ENCODE data around the gene TPGS2.
"Not testable (repeated sequence)": the region's sequence is repeated elsewhere in the genome, so short reads cannot be mapped to it uniquely, and the experiment has no call there.

Gene TPGS2

DNA sequence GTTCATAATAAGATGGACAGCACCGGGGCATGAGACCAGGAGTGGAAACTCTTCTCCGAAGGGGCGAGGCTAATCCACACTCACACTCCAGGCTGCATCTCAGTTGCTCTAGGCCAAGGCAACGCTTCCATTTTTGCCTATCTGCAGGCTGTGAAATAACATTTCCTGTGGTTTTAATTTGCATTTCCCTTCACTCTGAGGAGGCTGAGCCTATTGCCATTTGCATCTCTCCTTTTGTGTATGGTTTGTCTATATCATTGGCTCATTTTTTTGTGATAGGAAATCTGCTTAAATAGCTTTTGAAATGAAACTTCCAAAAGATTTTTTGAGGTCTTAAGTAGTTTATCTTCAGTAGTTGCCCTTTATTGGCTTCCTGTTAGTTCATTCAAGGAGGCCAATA lies 57.6 kb downstream of the TPGS2 start:
- no peak for DNase-seq

DNA sequence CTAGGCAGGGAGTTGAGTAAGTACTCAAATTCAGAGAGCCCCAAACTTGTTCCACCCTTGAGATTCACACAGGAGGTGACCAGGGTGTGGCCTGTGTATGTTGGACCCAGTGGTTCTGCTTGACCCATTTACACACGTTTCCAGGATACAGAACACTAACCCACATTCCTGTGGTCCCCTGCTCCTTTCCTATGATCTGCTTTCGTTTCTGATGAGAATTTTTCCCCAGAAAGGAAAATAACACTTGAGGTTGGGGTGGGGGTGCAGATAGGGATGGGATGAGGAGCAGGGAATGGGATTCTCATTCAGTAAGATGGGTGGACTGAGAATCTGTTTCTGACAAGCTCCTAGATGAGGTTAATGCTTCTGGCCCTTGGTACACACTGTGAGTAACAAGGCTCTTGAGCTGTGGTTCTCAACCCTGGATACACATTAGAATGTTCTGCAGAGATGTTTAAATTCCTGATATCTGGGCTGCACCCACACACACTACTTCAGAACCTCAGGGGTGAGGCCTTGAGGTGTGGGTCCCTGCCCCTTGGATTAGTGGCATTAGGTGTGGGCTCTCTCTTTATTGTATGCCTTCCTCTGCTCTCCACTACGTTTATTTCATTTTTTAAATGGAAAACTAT lies 58.4 kb downstream of the TPGS2 start:
- no peak for DNase-seq

DNA sequence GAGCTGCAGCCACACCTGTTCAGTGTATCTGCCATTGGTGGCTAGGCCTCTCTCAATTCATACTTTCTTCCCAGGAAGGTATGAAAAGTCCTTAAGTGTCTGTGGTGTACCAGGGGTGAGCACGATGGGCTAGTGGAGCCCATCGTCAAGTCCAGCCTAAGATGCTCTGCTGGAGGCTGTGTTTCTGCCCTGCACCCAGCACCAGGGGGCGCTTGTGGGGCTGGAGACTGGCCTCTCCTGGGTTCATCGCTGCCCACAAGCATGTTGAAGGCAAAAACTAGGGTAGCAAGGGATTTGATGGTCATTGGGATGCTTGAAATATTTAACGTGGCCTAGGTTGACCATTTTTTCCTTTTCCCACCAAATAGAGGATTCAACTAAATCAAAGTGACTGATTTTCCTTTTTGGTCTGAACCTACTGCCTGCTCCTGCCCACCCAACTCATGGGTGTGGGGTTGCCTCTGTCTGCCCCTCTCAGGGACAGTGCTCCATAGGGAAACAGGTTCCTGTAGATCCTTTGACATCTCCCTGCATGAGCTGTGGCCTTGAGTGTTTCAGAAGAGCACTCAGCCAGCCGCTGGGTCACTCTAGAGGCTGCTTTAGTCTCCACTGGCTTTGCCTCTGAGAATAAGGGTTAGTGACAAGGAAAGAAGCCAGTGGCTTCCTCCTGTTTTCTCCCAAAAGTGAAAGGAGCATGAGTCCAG lies 59.0 kb downstream of the TPGS2 start:
- no peak for DNase-seq

DNA sequence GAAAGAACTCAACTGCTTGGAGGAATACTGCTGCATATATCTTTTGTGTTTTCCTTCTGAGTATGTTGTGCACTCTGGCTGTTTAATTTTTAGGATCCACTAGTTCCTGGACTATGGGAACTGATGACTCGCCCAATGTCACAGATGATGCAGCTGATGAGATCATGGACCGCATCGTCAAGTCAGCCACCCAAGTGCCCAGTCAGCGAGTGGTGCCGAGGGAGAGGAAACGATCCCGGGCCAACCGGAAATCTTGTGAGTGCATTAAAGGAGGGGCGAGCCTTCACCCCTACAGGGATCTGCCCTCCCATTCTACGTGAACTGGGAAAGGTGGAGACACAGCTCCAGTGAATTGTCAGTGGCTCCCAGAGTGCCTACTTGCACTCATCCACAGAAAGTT lies 59.6 kb downstream of the TPGS2 start:
- DNase-seq: no peak

DNA sequence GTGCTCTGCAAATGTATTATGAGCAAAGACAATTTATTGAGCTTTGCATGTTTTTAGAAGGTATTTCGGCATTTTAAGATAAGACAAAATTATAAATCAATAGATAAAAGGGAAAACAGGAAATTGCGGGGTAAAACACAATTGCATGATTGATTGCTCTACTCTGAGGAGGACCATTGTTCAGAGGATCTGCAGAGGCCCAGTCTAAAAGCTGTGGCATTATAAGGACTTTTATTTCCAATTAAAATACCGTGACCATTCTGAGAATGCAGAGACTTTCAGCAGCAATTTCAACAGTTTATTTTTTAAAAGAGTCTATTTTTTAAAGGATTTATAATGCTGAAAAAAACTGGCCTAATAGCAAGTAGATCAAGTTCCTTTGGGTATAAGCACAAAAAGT lies 62.0 kb downstream of the TPGS2 start:
- DNase-seq: no peak

DNA sequence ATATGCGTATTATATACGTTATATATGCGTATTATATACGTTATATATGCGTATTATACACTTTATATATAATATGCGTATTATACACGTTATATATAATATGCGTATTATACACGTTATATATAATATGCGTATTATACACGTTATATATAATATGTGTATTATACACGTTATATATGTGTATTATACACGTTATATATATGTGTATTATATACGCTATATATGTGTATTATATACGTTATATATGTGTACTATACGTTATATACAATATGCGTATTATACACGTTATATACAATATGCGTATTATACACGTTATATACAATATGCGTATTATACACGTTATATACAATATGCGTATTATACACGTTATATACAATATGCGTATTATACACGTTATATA lies 65.8 kb downstream of the TPGS2 start:
- DNase-seq: not testable (repeated sequence)

DNA sequence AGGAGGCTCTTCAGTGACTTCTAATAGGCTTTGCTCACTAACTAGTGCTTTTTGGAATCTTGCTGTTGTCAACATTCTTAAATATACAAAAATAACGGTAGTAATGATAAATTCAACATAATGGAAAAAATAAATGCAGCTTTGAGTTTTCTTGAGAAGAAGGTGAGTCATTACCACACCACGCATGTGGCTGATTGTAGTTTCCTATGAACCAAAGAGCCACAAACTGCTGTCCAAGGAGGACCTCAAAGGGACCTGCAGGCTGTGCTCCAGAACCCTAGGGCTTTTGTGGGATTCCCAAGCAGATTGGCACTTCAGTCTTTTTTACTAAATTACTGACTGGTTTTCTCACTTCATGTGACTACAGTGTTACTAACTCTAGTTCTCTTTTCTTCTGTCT lies 66.7 kb downstream of the TPGS2 start:
- no peak for DNase-seq

DNA sequence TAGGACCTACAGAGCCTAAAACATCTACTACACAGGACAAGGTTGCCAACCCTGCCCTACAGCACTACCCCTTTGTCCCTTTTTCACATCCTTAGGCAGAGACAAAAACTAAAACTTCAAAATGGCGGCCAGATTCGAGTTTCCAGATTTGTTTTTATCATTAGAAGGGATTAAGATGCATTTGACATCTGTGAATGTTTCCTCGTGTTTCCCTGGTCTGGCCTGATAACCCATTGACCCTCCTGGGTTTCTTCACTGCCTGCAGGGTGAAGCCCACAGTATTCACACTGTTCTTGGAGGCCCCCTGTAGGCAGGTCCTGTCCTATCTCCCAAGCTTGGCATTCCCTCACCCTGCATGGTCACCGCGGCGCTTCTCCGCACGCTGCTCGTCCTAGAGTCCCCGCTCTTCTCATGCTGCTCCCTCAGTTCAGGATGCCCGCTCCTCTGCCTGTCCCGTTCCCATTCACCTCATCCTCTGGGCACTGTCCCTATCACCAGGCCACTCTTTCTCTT lies 67.6 kb downstream of the TPGS2 start:
- no peak for DNase-seq

DNA sequence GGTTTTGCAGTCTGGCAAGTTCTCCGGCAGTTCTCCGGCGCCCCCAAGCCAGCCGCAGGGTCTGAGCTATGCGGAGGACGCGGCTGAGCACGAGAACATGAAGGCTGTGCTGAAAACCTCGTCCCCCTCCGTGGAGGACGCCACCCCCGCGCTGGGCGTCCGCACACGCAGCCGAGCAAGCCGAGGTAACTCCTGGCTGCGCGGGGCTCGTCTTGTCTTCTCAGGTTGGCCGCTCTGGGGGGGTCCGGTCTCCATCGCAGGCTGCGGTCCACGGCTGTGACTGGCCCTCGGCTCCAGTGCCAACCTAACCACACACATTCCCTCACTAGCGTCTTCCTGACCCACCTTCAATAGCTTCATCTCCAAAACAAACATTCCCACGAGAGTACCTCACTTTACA lies 68.2 kb downstream of the TPGS2 start:
- DNase-seq: no peak

DNA sequence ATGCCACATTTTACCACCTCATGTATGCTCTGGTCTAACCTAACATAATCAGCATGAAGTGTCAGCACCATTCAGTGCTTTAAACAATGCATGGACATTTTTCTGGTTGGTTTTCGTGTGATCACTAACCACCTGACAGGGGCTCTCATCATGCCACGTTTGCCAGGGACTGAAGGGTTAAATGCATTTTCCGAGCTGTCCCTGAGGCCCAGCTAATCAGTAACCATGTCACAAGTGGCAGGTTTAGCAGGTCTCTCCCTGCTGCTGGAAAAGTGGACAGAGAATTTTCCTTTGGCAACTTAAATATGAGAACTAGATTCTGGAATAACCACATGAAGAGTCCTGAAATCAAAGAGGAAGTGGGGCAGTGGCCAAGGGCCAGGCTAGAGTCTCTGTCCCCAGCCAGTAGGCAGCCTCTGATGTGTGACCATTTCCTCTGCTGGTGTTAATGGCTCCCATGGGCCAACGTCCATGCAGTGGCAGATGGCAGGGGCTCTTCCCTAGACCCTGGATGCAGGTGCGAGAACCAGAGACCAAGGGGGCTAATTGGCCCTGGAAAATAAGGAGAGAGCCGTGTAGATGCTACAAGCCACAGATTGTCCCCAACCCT lies 69.5 kb downstream of the TPGS2 start:
- DNase-seq: no peak

DNA sequence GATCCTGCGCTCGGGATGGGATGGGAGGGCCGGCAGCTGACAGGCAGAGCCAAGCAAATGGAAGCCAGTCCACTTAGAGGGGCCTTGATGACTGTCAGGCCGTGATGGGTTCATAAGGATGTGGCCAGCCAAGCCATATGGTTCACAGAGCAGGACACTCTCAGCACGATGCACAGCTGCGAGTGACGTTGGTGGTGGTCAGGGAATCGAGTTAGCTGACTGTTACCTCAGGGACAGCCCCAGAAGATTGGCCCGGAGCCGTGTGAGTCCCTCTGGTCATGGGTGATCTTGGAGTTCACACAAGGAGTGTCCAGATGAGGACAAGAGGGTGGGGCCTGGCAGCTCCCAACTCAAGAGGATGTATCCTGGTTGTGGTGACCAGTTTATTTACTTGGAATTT lies 70.2 kb downstream of the TPGS2 start:
- DNase-seq: no peak

DNA sequence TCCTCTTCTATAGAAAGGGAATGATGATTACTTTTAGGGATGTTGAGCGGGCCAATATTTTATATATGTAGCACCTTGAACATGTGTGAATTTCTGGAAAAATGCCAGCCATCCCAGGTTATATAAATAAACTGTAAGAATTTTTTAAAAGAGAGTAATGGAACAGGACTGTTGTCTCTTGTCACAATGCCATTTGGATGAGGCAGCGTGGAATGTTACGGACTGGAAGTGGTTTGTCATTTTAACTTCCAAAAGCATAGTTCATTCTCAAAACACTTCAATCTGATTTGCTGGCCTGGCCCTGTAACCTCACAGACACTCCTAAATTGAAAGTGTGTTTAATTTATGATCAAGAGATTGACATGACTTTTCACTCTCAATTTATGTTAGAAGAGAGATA lies 70.8 kb downstream of the TPGS2 start:
- no peak for DNase-seq

DNA sequence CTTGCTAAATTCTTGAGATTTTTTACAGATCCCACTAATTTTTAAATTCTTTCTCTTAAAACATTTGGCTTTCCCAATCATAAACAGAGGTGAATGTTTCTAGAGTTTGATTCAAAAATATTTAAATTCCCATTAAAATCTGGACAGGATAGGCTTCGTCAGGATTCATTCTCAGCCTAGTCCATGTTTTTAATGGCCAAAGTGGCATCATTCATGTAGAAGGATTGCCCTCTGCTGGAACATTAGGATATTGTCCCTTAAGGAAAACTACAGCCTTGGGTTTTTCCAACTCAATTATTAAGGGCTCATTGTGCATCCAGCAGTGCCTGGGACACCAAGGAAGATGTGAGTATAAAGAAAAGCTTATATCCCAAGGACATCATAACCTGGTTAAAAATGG lies 71.7 kb downstream of the TPGS2 start:
- DNase-seq: no peak

DNA sequence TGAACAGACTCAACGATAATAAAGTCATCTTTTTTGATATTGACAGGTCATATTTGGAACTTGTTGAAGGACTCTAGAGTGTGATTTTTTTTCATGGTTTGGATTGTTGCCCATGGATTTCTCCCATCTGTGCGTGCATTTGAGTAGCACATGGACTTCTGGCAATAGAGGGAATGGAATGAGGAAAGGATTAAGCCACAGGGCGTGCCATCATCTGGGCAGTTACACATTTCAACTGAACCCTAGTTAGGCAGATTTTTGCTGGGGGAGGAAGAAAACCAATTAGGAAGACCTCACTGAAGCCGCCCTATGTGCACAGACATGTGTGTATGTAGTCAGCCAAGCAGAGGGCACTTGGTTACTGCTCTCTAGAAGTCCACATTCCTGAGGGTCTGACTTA lies 72.6 kb downstream of the TPGS2 start:
- DNase-seq: no peak

DNA sequence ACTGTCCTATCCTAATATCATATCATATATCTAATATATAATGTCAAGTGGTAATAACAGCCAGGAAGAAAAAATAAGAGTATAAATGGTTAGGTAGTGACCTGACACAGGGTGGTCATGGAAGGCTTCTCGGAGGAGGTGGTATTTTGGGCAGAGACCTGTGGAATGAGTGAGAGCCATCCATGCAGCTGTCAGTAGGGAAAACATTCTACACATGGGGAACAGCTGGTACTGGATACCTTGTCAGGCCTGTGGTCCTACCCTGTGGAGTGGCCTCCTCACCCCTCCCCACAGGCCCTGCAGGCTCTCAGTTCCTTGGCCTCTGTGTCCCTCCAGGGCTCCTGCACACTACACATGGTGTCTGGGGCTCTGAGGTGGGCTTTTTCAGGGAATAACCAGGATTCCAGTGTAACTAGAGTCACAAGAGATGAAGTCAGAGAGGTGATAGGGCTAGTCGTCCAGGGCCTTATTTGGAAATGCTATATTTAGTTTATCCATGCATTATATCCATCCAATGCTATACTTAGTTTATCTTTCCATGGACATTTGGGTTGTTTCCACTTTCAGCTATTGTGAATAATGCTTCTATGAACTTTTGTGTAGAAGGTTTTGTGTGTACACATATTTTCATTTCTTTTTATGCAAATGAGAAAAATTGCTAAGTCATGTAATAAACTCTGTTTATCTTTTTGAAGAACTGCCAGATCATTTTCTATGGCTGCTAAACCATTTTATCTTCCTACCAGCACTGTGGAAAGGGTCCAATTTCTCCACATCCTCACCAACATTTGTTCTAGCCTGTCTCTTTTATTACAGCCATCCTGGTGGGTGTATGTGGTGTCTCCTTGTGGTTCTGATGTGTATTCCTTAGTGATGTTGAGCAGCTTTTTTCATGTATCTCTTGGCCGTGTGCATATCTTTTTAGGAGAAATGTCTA lies 75.6 kb downstream of the TPGS2 start:
- DNase-seq: no peak

DNA sequence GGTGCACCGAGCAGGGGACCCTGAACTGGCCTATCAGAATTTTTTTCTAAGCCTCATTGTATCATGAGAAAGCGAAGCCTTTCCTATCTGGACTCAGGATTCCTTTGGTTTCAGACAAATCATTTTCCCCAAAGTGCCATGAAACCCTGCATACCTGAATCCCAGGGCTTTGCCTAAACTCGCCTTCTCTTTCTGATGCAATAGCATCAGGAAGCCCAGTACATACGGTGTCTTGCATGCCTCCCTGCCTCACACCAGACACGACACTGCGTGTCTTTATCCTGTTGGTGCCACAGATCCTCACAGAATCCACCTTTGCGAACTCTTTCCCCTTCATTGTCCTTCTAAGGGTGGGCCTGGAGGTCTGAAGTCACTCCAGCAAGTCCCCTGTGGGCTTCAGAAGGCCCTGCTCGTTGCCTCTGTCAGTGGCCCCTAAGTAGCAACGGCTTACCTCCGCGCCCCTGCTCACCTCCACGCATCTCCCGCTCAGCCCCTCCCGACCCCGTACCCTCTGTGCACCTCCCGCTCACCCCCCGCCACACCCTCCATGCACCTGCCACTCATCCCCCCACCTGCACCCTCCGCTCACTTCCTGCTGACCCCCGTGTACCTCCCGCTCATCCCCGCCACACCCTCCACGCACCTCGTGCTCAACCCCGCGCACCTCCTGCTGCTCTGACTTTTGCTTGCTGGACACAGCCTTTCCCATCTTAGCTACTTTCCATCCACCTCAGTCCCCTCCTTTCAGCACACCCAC lies 83.4 kb downstream of the TPGS2 start:
- DNase-seq: no peak

DNA sequence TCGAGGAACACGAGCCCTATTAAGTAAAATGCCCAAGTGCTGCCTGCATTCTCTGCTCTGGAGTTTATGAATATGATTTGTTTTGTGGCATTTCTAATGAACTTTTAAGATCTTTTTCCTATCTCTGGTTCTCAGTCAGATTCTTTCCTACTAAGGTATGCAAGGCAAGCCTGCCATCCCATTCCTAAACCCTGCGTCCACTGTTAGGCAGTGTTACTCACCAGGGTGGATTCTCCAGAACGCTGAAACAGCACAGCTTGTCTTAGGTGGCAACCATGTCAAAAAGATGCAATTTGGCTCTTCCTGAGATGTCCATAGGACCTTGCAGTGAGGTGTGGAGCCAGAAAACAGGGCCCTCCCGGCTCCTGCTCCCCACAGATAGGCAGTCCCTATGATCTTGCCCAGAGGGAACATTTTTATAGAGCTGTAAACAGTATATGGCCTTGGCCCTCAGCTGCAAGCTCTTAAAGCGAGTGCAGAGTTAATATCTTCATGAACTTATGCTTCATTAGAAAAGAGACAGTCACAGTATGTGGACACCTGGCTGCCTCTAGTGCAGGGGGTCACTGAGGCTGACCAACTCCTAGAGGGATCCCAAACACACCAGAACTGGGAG lies 84.4 kb downstream of the TPGS2 start:
- DNase-seq: no peak

Data from activated CD4-positive, CD25-positive, alpha-beta regulatory T cell treated with anti-CD3 and anti-CD28 coated beads, Interleukin-2, amount 50 U/mL, for 72 hours (primary cell).